H1 (cell line): Measurements from ENCODE around the gene SLC2A3.
"Not testable (repeated sequence)": the region's sequence is repeated elsewhere in the genome, so short reads cannot be mapped to it uniquely, and the experiment has no call there.

Experiments
- CHD2 ChIP-seq: IDR thresholded peaks from 2 replicates; pipeline ENCODE4 v1.6.1; 2012; ENCODE audit warnings: low read length, improper control_type of control experiment
- CREB1 ChIP-seq: IDR thresholded peaks from 2 replicates; pipeline ENCODE4 v1.6.1; 2012; ENCODE audit warnings: inconsistent platforms
- EP300 ChIP-seq, 2 experiments: IDR thresholded peaks; 1 replicate in 1 of 2; 2 replicates in 1 of 2; pipeline ENCODE4 v1.6.1; 2011 to 2012; ENCODE audit warnings: low read depth in 2 of 2, low read length in 2 of 2, mild to moderate bottlenecking in 2 of 2, borderline replicate concordance in 1 of 2, inconsistent platforms in 1 of 2, moderate library complexity in 1 of 2
- PHF8 ChIP-seq: fragments of 200-600 bp; sonication (generic); conservative IDR thresholded peaks from 2 replicates; pipeline ENCODE4 v1.7.1; 2012; ENCODE audit warnings: low read depth, mild to moderate bottlenecking, inconsistent platforms, low read length, moderate library complexity
- POLR2A ChIP-seq, 2 experiments: IDR thresholded peaks; 1 replicate in 1 of 2; 2 replicates in 1 of 2; pipeline ENCODE4 v1.6.1; 2011; ENCODE audit warnings: low read depth in 2 of 2, low read length in 2 of 2, mild to moderate bottlenecking in 2 of 2; ENCODE audit errors: control extremely low read depth in 1 of 2
- SRF ChIP-seq: IDR thresholded peaks from 2 replicates; pipeline ENCODE4 v1.6.1; 2011; ENCODE audit warnings: mild to moderate bottlenecking, low read depth, low read length, moderate library complexity
- TAF1 ChIP-seq: IDR thresholded peaks from 2 replicates; pipeline ENCODE4 v1.6.1; 2011; ENCODE audit warnings: mild to moderate bottlenecking, low read depth, low read length
- TCF12 ChIP-seq: IDR thresholded peaks from 2 replicates; pipeline ENCODE4 v1.6.1; 2011; ENCODE audit warnings: low read depth, mild to moderate bottlenecking, low read length
- TF ChIP-seq, protein P1 (sequence below), 3 experiments: IDR thresholded peaks; 1 replicate in 2 of 3; 2 replicates in 1 of 3; pipeline versions ENCODE4 v1.5.1 to v1.6.1; 2011; ENCODE audit warnings: low read length in 3 of 3, mild to moderate bottlenecking in 3 of 3, inconsistent platforms in 2 of 3, low read depth in 1 of 3, moderate library complexity in 1 of 3; ENCODE audit not compliant: insufficient read depth in 1 of 3; ENCODE audit errors: control extremely low read depth in 1 of 3
- TF ChIP-seq, protein P2 (sequence below): IDR thresholded peaks from 2 replicates; pipeline ENCODE4 v1.6.1; 2012; ENCODE audit warnings: inconsistent platforms
- TF ChIP-seq, protein P3 (sequence below): IDR thresholded peaks from 2 replicates; pipeline ENCODE4 v1.6.1; 2011; ENCODE audit warnings: low read depth, mild to moderate bottlenecking, low read length; ENCODE audit not compliant: insufficient read depth

DNA sequence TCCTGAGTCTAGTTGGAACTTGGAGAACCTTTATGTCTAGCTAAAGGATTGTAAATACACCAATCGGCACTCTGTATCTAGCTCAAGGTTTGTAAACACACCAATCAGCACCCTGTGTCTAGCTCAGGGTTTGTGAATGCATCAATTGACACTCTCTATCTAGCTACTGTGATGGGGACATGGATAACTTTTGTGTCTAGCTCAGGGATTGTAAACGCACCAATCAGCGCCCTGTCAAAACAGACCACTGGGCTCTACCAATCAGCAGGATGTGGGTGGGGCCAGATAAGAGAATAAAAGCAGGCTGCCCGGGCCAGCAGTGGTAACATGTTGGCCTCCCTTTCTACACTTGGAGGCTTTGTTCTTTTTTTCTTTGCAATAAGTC is 54.3 kb downstream of the SLC2A3 start:
- not testable (repeated sequence) for TF ChIP-seq SRF; POLR2A (IDR thresholded peaks at IDR 0.05; ENCODE audit: control extremely low read depth in 1 of 2, low read depth in 2 of 2, low read length in 2 of 2); TAF1; CREB1; EP300 (IDR thresholded peaks at IDR 0.05; ENCODE audit: borderline replicate concordance in 1 of 2, low read depth in 2 of 2, low read length in 2 of 2); CHD2; TCF12; PHF8
- TF ChIP-seq, protein P1, sequence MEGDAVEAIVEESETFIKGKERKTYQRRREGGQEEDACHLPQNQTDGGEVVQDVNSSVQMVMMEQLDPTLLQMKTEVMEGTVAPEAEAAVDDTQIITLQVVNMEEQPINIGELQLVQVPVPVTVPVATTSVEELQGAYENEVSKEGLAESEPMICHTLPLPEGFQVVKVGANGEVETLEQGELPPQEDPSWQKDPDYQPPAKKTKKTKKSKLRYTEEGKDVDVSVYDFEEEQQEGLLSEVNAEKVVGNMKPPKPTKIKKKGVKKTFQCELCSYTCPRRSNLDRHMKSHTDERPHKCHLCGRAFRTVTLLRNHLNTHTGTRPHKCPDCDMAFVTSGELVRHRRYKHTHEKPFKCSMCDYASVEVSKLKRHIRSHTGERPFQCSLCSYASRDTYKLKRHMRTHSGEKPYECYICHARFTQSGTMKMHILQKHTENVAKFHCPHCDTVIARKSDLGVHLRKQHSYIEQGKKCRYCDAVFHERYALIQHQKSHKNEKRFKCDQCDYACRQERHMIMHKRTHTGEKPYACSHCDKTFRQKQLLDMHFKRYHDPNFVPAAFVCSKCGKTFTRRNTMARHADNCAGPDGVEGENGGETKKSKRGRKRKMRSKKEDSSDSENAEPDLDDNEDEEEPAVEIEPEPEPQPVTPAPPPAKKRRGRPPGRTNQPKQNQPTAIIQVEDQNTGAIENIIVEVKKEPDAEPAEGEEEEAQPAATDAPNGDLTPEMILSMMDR (IDR thresholded peaks at IDR 0.05; ENCODE audit: control extremely low read depth in 1 of 3, insufficient read depth in 1 of 3, low read depth in 1 of 3, low read length in 3 of 3), result not testable (repeated sequence)
- TF ChIP-seq, protein P2, sequence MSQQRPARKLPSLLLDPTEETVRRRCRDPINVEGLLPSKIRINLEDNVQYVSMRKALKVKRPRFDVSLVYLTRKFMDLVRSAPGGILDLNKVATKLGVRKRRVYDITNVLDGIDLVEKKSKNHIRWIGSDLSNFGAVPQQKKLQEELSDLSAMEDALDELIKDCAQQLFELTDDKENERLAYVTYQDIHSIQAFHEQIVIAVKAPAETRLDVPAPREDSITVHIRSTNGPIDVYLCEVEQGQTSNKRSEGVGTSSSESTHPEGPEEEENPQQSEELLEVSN, result not testable (repeated sequence)
- TF ChIP-seq, protein P3, sequence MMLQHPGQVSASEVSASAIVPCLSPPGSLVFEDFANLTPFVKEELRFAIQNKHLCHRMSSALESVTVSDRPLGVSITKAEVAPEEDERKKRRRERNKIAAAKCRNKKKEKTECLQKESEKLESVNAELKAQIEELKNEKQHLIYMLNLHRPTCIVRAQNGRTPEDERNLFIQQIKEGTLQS, result not testable (repeated sequence)
